Kidney (tissue), 14 donors: ENCODE data around the gene LRP1. TPM values are rescaled to one million over a fixed set of nuclear protein-coding genes. Genes with fewer than 3 reads are reported as not detected.

Experiments used
- DNase-seq, 5 donors: peaks; one replicate each; pipeline ENCODE4 v3.0.0-alpha.2; 2013 to 2020
- FAIRE-seq: peaks from 2 replicates; lab custom pipeline; 2012; peaks lifted over from hg19 to GRCh38; lab: Jason Lieb, UNC
- H3K27ac ChIP-seq, 2 donors: one replicate each; pipeline ENCODE4 v1.7.0; 2013; ENCODE audit warnings: low read depth in 2 of 2, low read length in 2 of 2, inconsistent platforms in 1 of 2
- H3K27me3 ChIP-seq: one replicate; pipeline ENCODE4 v1.7.1; 2013; ENCODE audit warnings: low read length, inconsistent platforms; ENCODE audit not compliant: control insufficient read depth, insufficient read depth
- H3K36me3 ChIP-seq, 3 donors: one replicate each; pipeline versions ENCODE4 v1.7.0 to v1.7.1; 2013; ENCODE audit warnings: low read length in 3 of 3, control low read depth in 1 of 3, inconsistent platforms in 1 of 3; ENCODE audit not compliant: insufficient read depth in 3 of 3, control insufficient read depth in 2 of 3
- H3K4me1 ChIP-seq, 3 donors: one replicate each; pipeline versions ENCODE4 v1.7.0 to v1.7.1; 2013; ENCODE audit warnings: low read length in 3 of 3, inconsistent platforms in 1 of 3, low read depth in 1 of 3; ENCODE audit not compliant: control insufficient read depth in 2 of 3, insufficient read depth in 2 of 3
- H3K4me3 ChIP-seq, 3 donors: one replicate each; pipeline versions ENCODE4 v1.7.0 to v1.8.1; 2013; ENCODE audit warnings: low read length in 3 of 3, control low read depth in 1 of 3, inconsistent platforms in 1 of 3
- H3K9ac ChIP-seq, 3 donors: one replicate each; pipeline versions ENCODE4 v1.7.0 to v1.7.1; 2013; ENCODE audit warnings: low read length in 3 of 3, control low read depth in 1 of 3, inconsistent platforms in 1 of 3
- H3K9me3 ChIP-seq, 3 donors: one replicate each; pipeline versions ENCODE4 v1.7.0 to v1.7.1; 2013; ENCODE audit warnings: low read length in 3 of 3, control low read depth in 1 of 3, inconsistent platforms in 1 of 3; ENCODE audit not compliant: control insufficient read depth in 2 of 3, insufficient read depth in 1 of 3
- CTCF ChIP-seq: IDR thresholded peaks from 3 replicates; pipeline ENCODE4 v1.5.1; 2012; ENCODE audit warnings: mild to moderate bottlenecking, moderate library complexity, borderline replicate concordance; ENCODE audit not compliant: insufficient read depth; ENCODE audit errors: extremely low read depth
- intact Hi-C: fragments of 100-400 bp; cut with DNase I; formaldehyde crosslinking; loops from one replicate; pipeline ENCODE4 v1.11.1; 2022
- polyA plus RNA-seq: library from polyadenylated mRNA; stranded (reverse); fragments of 350-450 nt; fragmentation: Illumina TruSeq; extraction: RNeasy Lipid Tissue Mini Kit (QIAGEN cat#74804); gene quantifications from one replicate; pipeline ENCODE4 v1.2.3, GENCODE V29; 2014; ENCODE audit warnings: low read depth, low replicate concordance; ENCODE audit not compliant: insufficient read depth
- total RNA-seq: library from RNA; stranded (reverse); fragmentation: NEBNext Ultra II Directional; extraction: Animal tissue kit (Norgen Biotek cat#: 25700); gene quantifications from one replicate; pipeline ENCODE4 v1.2.1, GENCODE V29; 2021
- donor health status: control.
- donor health status: control.
- donor health status: control.
- donor health status: control.
- donor health status: control.
- donor health status: DM: yes; HTN: yes; CAD: no.
- donor health status: Normal renal cell carcinoma (clear cell type).

The LRP1 gene
- total and polyA plus RNA-seq, 2 donors from 2014 or later, result 18.7 to 121 TPM

GRCh38 chr12:57177354-57177753, 49.1 kb downstream of the LRP1 start:
- no peak for TF ChIP-seq CTCF
- peaks cover 0 to 12% (median 8%) of the 10 kb centered on the region in 3 donors for H3K36me3 ChIP-seq
- H3K4me3 ChIP-seq, result no peak overlapping the region
- DNase-seq (peak in 1 of 5 donors; percentile 79), FAIRE-seq (no peak)
- intact Hi-C loops, result loop anchor here (5.0 kb wide), 1 partner anchor 55 kb away; no protein-coding TSS in a partner anchor
- H3K9me3 ChIP-seq, result no peaks in the 10 kb centered on the region
- no peak overlapping the region for H3K27ac ChIP-seq
- no peak overlapping the region for H3K9ac ChIP-seq
- no peaks in the 10 kb centered on the region for H3K4me1 ChIP-seq
- no peaks in the 10 kb centered on the region for H3K27me3 ChIP-seq

GRCh38 chr12:57178213-57178612, 49.9 kb downstream of the LRP1 start:
- H3K27me3 ChIP-seq, result no peaks in the 10 kb centered on the region
- TF ChIP-seq CTCF, result no peak
- intact Hi-C loops, result loop anchor here (5.0 kb wide), 1 partner anchor 56 kb away; no protein-coding TSS in a partner anchor
- no peak overlapping the region for H3K4me3 ChIP-seq
- peaks cover 0 to 11% (median 8%) of the 10 kb centered on the region in 3 donors for H3K36me3 ChIP-seq
- no peak overlapping the region for H3K27ac ChIP-seq
- peak in 1 of 5 donors; percentile 66 for DNase-seq
- no peak for FAIRE-seq
- no peak overlapping the region for H3K9ac ChIP-seq
- H3K4me1 ChIP-seq, result no peaks in the 10 kb centered on the region
- H3K9me3 ChIP-seq, result no peaks in the 10 kb centered on the region

GRCh38 chr12:57179331-57180086, 51.2 kb downstream of the LRP1 start:
- no peak overlapping the region for H3K4me3 ChIP-seq
- H3K27ac ChIP-seq, result no peak overlapping the region
- no peaks in the 10 kb centered on the region for H3K9me3 ChIP-seq
- H3K4me1 ChIP-seq, result no peaks in the 10 kb centered on the region
- H3K36me3 ChIP-seq, result peaks cover 0 to 16% (median 11%) of the 10 kb centered on the region in 3 donors
- no peaks in the 10 kb centered on the region for H3K27me3 ChIP-seq
- FAIRE-seq, result no peak
- TF ChIP-seq CTCF, result no peak
- DNase-seq, result no peak
- intact Hi-C loops, result loop anchor here (5.0 kb wide), 1 partner anchor 57 kb away; no protein-coding TSS in a partner anchor
- no peak overlapping the region for H3K9ac ChIP-seq
